GM12875 (cell line): ENCODE data around the gene CPN1.

Source experiments
- H3K4me3 ChIP-seq: one replicate; pipeline ENCODE4 v1.5.1; 2011; ENCODE audit warnings: low read depth, low read length, control low read depth
- CTCF ChIP-seq: IDR thresholded peaks from 2 replicates; pipeline ENCODE4 v1.5.1; 2011; ENCODE audit warnings: low read depth, mild to moderate bottlenecking, control low read depth, inconsistent platforms, low read length, moderate library complexity, borderline replicate concordance; ENCODE audit not compliant: insufficient read depth

CPN1 gene

GRCh38 chr10:100009793-100010676 is 71.6 kb downstream of the CPN1 start, which contains the start of gene DNMBP:
TSS of gene DNMBP (minus strand) at chr10:100009947. CDS start at chr10:99972124, 37,823 bp downstream.
- peak; percentile 78 for TF ChIP-seq CTCF

GRCh38 chr10:100009283-100009792 is 72.3 kb downstream of the CPN1 start:
- peak; percentile 73 for TF ChIP-seq CTCF
- H3K4me3 ChIP-seq: peak overlapping the region; percentile 92

More at GRCh38 chr10:100009793-100010676, 71.6 kb downstream of the CPN1 start, which contains the start of gene DNMBP:
- peak within 1 kb of the TSS; percentile 92 for H3K4me3 ChIP-seq

GRCh38 chr10:100008708-100009282 is 72.9 kb downstream of the CPN1 start:
- H3K4me3 ChIP-seq: peak overlapping the region; percentile 92
- TF ChIP-seq CTCF: no peak

GRCh38 chr10:100008142-100008522 is 73.5 kb downstream of the CPN1 start:
- H3K4me3 ChIP-seq: peak overlapping the region; percentile 92
- no peak for TF ChIP-seq CTCF

GRCh38 chr10:100007231-100008141 is 74.2 kb downstream of the CPN1 start:
- H3K4me3 ChIP-seq: peak overlapping the region; percentile 92
- no peak for TF ChIP-seq CTCF

GRCh38 chr10:100006243-100006886 is 75.3 kb downstream of the CPN1 start:
- H3K4me3 ChIP-seq: peak overlapping the region; percentile 43
- TF ChIP-seq CTCF: no peak
